ENCODE data around the gene WNT7B.

GRCh38 chr22:45949891-45950290 lies 27.1 kb downstream of the WNT7B start:
- TF ChIP-seq CTCF (IDR thresholded peaks at IDR 0.05; ENCODE audit: control extremely low read depth in 1 of 3, insufficient read depth in 1 of 3, low read depth in 1 of 3, low read length in 3 of 3) (no peak), SUZ12 (IDR thresholded peaks at IDR 0.05; ENCODE audit: low read length) (no peak), POLR2A (IDR thresholded peaks at IDR 0.05; ENCODE audit: control extremely low read depth in 1 of 2, low read depth in 2 of 2, low read length in 2 of 2) (no peak), JUN (IDR thresholded peaks at IDR 0.05; ENCODE audit: low read depth, low read length) (no peak)
